Dedifferentiated amniotic fluid mesenchymal stem cell (primary cell): ENCODE measurements around the gene LUC7L.
A peak's percentile ranks its signal among the peaks of the same experiment; 100 is the strongest.
"Not testable (repeated sequence)": the region's sequence is repeated elsewhere in the genome, so short reads cannot be mapped to it uniquely, and the experiment has no call there.

Source experiments
- DNase-seq: peaks from one replicate; pipeline ENCODE4 v3.0.0-alpha.2; 2016; ENCODE audit errors: extremely low spot score

Gene LUC7L, protein sequence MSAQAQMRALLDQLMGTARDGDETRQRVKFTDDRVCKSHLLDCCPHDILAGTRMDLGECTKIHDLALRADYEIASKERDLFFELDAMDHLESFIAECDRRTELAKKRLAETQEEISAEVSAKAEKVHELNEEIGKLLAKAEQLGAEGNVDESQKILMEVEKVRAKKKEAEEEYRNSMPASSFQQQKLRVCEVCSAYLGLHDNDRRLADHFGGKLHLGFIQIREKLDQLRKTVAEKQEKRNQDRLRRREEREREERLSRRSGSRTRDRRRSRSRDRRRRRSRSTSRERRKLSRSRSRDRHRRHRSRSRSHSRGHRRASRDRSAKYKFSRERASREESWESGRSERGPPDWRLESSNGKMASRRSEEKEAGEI

DNA sequence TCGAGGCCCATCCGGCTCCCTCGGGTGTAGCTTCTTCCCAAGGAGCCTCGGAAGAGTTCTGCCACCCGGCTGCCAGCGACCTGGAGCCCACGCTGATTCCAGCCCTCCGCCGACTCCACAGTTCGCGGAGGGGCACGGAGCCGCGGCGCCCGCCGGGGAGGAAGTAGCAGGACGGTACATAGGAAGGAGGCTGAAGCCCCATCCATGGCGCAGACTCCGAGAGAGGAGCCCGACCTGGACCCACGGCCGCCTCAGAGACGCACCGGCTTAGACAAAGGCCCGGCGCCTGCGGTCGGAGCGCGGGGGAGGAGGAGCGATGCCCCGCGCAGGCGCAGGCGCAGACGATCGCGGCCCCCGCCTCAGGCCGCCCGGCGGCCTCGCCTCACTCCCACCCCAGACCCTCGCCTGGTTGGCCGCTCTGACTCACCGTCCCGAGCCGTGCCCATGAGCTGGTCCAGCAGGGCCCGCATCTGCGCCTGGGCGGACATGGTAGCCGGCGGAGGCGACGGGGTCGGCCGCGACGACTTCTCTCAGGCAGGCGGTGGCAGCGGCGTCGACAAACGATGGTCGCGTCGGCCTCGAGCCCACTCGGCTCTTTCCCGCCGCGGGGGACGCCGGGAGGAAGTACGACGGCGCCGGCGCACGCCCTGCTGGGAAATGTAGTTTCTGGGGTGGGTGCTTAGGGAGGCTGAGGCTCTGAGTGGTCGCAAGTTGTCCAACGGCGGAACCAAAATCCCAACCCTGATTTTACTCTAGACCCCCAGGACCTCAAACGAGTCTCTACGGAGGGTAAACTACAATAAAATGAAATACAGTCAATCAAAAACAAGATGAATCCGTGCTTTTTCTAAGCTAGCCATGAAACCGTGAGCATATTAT lies at the start of gene LUC7L:
Gene LUC7L, minus strand, starts transcription at position 598 of the 879 bp plus-strand sequence. Its CDS starts 110 bp downstream, at position 488.
- DNase-seq: peak; percentile 79

DNA sequence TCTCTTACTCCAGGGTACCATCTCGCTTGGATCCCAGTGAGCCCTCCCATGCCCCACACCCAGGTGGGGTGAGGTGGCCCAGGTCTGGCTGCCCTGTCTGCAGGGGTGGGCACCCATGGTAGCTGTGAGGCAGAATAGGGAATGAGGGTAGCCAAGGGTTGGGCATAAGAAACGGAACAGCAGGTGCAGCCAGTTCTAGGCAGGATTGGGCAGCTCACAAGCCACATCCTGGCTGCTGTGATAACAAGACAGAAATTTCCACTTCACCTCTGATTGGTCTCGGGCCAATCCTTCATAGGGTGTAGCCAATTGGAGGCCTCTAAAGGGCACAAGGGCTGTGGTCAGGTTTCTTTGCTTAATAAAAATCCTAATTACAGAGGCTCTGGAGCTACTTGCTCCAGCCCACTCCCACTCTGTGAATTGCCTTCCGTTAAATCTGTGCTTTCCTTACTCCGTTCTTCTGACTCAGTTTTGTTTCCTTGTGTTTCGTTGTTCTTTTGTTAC lies 49.7 kb upstream of the LUC7L start:
- no peak for DNase-seq

DNA sequence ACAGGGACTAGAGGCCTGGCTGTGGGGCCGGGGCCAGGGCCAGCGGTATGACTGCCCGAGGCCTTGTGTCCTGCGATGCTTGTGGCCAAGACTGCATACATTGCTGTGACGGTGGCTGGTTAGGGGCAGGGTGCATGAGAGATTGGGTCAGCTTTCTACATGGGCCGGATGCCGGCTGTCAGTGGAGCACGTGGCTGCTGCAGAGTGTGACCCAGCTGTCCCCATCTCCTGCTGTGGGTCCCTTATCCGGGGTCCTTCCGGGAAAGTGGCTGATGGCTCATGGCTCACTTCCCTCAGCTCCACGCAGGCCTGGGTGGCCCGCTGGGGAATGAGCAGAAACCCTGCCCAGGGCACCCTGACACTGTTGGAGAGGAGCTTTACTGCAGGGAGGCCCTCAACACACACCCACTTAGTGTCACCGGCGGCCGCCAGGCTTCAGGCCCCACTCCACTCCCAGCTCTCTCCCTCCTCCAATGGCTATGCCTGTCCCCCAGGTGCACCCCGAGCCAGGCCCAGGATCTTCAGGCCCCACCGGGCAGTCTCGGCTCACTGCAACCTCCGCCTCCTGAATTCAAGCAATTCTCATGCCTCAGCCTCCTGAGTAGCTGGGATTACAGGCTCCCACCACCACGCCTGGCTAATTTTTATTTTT lies 47.3 kb upstream of the LUC7L start:
- no peak for DNase-seq

DNA sequence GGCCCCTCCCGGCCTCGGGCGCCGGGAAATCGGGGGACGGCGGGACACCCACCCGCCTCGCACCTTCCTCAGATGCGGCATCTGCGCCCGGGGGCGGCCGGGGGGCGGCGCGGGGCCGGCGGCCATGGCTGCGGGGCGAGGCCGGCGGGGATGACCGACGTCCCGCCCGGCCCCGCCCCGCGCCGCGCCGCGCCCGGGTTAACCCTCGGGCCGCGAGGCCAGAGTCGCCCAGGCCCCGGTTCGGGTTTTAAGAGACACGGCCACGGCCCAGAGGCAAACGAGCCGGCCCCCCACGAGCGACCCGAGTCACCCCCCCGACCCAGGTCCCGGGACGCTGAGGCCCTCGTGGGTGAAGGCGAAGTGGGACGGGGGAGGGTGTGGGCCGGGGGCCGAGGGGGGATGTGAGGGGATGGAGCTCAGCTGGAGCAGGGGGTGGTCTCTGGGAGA lies 46.6 kb upstream of the LUC7L start, which contains the start of gene RGS11:
Gene RGS11, minus strand, starts transcription at position 159 of the 447 bp plus-strand sequence. Its CDS starts 33 bp downstream, at position 126.
- DNase-seq: no peak

DNA sequence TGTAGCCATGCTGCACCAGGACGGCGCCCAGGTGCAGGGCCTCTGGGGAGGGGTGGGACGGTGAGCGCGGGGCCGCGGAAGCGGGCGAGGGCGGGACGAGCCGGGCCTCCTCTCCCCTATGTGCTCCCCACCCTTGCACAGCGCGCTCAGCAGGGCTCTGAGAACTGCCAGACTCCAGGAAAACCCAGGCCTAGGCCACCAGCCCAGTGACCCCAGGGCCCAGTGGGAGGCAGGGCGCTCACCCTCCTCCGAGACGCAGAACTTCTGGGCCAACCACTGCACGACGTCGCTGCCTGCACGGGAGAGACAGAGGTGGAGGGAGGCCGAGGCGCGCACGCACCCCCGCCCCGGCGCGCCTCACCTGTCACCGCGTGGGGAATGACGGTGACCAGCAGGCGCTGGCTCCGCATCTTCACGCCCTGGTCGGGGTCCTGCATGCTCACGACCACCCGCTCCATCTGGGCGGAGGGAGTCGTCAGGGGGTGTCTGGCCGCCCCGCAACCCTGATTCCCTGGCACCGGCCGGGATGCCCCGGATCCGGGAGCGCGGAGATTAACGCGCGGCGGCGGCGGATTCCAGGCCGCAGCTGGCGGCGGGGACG lies 45.9 kb upstream of the LUC7L start:
- no peak for DNase-seq

DNA sequence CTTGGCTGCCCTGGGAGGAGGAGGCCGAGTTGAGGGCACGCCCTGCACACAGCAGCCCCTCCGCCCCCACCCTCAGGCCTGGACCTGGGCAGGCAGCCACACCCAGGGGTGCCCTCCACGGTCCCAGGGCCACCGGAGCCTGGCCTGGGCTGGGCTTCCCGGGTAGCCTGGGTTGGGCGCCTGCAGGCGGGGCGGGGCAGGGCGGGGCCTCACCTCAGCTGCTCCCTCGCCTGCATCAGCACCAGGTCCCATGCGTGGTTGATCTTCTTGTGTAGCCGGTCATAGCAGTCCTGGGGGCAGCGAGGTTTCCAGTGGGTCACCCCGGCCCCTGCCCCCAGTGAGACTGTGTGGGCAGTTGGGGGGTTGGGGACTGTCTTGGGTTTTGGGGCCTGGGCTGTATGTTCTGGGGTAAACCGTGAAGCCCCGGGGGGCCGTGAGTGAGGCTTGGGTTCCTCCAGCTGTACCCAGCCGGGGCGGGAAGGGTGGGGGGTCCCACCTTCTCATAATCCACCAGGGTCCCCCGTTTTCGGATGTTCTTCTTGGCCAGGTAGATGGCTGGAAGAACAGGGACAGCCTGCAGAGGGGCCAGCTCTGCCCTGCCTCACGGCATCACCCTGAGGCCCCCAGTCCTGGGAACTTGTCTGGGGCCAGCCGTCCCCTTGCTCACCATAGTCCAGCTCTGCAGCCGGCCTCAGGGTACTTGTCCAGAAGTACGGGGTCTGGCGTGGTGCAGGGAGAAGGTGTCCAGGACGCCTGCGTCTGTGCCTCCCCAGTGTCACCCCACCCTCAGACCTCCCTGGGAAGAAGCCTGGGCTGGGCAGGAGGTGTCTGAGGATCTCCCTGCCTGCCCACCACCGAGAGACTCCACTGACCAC lies 44.5 kb upstream of the LUC7L start:
- DNase-seq: no peak

DNA sequence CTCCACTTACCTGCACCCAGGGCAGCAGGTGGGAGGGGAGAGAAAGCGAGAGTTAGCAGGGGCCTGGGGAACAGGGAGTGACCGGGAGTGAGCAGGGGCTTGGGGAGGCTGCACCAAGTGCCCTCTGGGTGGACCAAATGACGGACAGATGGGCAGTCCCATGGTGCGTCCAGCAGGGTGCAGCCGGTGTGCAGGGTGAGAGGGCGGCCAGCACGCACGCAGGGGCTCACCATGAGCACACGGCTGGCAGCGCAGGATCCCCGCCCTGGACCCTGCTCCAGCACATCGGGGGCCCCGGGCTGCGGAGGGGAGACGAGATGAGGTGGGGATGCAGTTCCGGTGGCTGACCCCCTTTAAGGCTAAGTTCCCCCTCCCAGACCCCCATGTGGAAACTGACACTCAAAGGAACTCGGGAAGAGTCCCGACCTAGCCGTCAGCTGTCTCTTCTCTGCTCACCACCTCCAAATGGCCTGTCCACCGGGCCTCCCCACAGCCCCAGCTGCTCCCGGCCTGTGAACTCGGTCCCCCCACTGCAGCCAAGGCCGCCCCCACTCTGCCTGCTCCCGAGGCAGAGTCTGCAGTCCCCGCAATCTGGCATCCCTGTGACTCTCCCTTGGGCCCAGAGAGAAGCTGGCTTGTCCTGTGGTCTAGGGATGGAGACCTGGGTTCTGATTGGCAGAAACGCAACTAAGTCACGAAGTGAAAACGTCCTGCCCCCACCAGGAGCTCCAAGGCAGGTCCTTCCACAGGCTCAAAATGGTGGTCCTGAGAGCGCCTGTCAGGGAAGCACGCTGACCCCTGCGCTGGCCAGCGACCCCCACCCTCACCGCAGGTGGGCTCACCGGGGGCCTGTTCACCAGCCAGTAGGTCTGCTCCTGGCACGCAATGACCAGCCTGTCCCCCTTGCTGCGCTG lies 43.6 kb upstream of the LUC7L start:
- no peak for DNase-seq

DNA sequence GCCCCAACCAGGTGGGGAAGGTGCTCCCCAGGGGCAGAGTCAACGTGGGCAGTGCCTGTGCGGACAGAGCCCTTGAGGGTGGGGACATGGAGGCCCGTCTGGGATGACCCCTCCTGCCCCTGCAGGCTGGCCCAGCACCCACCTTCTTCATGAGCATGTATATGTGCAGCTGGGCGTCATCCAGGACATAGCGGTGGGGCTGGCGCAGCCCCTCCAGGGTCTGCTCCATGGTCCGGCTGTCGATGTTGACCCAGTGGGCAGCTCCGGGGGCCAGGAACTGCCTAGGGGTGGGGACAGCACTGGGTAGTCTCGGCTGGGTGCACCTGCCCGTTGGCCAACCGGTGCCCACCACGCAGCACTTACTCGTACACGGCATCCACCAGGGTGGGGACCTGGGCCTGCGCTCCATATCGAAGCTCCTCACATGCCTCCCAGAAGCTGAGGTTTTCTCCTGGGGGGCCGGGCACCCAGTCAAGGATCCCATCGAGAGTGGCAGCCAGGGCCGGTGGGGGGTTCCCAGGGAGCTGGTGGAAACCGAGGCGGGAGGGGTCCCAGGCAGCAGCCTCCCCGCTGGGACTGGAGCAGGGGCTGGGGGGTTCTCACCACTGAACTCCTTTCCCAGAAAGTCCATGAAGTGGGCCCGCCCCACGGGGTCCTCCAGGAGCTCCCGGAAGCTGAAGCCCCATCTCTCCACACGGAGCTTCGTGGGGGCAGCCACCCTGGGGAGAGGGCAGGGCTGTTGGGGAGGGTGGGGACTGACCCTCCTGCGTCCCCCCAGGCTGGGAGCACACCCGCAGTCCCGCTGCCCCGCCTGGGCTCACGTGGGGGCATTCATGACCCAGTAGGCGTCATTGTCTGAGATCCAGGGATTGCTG lies 41.4 kb upstream of the LUC7L start:
- no peak for DNase-seq

DNA sequence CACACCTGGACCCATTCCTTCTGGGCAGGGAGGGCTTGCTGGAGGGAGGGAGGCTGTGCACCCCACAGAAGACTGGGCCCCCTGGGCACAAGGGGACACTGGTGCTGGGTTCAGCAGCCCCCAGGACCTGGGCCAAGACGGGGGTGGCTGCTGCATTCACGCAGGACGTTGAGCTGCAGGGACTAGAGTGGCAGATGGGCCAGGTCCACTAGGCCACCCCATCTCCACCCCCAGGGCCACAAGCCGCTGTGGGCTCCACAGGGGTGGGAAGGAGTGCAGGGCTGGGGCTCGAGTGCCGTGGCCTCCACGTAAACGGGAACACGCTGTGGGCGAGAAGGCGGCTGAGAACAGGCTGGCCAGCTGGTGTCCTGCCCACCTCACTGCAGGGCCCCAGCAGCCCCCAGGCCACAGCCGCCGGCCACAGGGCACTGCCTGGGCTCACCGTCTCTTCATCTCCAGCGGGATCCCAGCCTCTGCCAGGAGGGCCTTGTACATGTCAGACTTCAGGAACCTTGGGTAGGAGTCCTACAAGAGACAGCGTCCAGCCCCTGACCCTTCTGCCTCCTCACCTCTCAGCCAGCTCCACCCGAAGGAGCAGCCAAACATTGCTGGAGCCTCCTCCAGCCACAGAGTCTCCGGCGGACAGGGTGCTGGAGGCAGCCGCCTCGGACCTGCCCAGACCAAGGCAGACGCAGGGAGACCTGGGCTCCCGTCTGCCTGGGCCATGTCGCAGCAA lies 40.0 kb upstream of the LUC7L start:
- DNase-seq: no peak

DNA sequence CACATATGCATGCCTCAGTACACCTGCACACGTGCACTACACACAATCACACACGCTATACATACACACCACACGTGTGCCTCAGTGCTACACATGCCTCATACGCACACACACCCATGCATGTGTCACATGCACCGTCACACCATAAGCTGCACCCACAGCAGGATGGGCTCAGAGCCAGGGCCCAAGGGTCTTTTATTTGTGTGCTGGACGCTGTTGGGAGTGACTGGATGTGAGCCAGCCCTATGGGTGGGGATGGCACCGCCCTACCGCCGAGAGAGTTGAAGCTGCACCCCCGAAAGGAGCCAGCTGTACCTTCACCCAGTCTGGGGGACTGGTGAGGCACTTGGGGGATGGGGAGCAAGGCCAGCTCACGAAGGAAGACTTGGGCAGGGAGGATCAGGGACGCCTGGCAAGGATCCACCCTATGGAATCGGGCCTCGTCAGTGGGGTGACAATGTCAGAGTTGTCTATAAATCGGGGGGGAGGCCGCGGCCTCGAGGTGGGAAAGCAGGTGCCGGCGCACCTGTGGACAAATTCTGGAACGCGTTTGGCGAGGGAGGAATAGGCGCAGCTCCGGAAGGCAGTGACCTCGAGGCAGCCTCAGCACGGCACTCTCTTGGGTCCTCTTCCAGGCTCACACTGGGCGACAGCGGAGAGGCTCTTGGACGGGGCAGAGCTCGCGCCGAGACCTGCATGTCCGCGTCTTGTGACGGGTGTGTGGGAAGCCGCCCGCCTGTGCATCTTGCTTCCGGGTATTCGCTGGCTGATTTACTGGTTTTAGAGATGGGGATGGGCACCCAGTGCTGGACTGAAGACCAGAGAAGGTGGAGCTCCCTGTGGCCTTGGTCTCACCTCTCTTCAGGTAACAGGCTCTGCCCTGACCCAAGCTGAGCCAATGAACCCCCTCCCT lies 39.1 kb upstream of the LUC7L start:
- no peak for DNase-seq

DNA sequence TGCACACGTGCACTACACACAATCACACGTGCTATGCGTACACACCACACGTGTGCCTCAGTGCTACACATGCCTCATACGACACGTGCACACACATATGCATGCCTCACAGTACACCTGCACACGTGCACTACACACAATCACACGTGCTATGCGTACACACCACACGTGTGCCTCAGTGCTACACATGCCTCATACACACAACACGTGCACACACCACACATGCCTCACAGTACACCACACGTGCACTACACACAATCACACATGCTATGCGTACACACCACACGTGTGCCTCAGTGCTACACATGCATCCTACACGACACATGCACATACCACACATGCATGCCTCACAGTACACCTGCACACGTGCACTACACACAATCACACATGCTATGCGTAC lies 38.3 kb upstream of the LUC7L start:
- DNase-seq: not testable (repeated sequence)

DNA sequence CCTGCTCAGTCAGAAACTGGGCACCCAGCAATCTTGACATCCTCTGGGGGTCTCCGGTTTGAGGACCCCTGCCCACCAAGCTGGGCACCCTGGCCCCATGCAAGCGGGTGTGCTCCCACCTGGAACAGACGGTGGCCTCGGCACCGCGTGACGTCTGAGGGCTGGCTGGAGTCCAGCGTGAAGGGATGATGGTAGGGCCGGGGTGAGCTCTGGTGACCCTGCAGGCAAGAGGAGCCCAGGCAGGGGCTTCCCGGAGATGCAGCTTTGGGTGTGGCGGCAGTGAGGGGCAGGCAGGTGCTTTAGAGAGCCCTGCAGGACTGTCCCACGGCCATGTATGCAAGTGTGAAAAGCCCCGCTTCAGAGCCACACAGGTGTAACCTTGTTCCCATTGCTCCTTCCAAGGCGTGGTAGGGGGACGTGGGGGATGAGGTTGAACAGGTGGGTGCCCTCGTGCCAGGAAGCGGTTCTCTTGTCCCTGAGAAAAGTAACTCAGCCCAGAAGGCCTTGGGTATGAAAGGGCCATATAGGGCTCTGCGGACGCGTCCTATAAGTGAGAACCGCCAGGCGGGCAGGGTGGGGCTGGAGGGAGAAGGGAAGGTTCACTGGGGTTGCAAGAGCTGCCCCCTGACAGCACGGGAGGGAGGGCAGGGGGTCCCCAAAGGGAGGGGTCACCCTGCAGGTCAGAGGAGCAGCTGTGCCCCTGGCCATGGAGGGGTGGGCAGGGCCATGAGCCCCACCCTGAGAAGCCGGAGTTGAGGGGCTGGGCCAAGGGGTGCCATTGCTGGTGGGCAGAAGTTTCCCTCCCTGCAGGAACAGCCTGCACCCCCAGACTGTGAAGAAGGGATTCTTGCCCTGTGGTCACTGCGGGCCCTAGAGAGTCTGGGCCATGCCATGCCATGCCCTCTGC lies 37.3 kb upstream of the LUC7L start:
- DNase-seq: no peak

DNA sequence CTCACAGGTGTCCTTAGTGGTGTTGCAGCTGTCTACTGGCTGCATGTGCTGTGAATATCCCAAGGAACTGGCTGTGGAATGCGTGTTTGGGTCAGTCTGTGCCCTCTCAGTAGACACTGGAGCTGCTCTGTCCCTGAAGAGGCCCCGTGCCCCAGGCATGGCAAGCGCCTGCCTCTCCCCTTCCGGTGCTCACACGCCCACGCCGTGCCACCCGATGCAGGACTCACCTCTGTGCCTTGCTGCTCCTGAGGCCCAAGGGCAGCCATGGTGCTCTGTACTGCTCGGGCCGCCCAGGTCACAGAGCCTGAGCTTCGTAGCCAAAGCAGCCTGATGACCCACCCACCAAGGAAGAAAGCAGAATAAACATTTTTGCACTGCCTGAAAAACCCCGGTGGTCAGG lies 36.5 kb upstream of the LUC7L start:
- no peak for DNase-seq

DNA sequence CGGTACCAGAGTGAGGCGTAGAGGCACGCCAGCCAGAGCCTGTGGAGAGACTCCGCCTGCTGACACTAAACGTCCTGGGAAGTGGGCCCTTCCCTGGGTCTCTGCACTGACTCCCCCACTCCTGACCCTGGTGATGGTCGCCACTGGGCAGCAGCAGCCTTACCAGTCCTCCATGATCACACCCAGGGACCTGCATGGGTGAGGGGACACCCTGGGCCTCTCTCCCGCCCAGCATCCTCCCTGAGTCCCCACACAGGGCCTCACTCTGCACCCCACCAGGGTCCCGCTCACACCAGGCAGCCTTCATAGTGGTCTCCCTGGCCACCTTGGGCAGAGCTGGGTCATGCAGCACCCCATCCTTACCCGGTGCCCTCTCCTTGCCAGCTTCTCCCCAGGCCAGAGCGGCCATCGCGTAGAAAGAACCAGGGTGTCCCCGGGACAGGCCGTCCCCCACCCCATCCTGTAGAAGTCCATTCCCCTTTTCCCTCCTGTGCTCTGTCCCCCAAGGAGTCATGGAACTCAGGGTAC lies 35.8 kb upstream of the LUC7L start:
- DNase-seq: no peak

DNA sequence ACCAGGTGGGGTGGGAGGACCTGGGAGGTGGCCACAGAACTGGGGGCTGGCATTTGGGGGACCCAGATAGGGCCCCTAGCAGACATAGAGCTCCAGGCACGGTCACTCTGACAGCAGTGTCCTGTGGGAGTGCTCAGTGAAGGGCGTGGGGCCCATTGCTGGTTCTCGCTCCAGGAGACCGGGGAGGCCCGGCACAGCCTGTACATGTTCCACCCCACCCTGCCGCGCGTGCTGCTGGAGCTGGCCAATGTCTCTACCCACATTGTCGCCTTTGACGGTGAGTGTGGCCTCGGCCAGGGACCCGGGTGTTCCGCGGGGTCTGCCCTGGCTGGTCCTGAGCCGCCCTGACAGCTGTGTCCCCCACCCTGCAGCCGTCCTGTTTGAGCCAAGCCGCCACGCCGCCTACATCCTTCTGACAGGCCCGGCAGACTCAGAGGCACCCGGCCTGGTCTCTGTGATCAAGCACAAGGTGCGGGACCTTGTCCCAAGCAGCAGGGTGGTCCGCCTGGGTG lies 35.2 kb upstream of the LUC7L start:
- DNase-seq: no peak
